ENCODE results near the gene DDC.

DDC gene

GRCh38 chr7:50598460-50599343, 33.5 kb upstream of the DDC start:
- H3K36me3 ChIP-seq (ENCODE audit: control insufficient read depth in 5 of 5, insufficient read depth in 5 of 5, low read length in 5 of 5), result peaks cover 3 to 61% (median 51%) of the 10 kb centered on the region in 5 donors

GRCh38 chr7:50596484-50596883, 31.3 kb upstream of the DDC start:
- Histone ChIP-seq H3K27me3 (ENCODE audit: control insufficient read depth in 5 of 5, insufficient read depth in 4 of 5, low read length in 5 of 5) (no peaks in the 10 kb centered on the region), H3K4me3 (ENCODE audit: low read depth in 1 of 5, low read length in 5 of 5) (no peak overlapping the region), H3K9ac (ENCODE audit: low read length in 5 of 5) (no peak overlapping the region), H3K36me3 (ENCODE audit: control insufficient read depth in 5 of 5, insufficient read depth in 5 of 5, low read length in 5 of 5) (peaks cover 2 to 69% (median 51%) of the 10 kb centered on the region in 5 donors), H3K4me1 (ENCODE audit: control insufficient read depth in 5 of 5, insufficient read depth in 5 of 5, low read length in 5 of 5) (no peaks in the 10 kb centered on the region), H3K27ac (ENCODE audit: low read depth, low read length) (no peak overlapping the region), H3K9me3 (ENCODE audit: control insufficient read depth in 5 of 5, low read length in 5 of 5) (no peaks in the 10 kb centered on the region)

More at GRCh38 chr7:50598460-50599343, 33.5 kb upstream of the DDC start:
- Histone ChIP-seq H3K4me3 (ENCODE audit: low read depth in 1 of 5, low read length in 5 of 5) (no peak overlapping the region), H3K9me3 (ENCODE audit: control insufficient read depth in 5 of 5, low read length in 5 of 5) (no peaks in the 10 kb centered on the region), H3K27ac (ENCODE audit: low read depth, low read length) (no peak overlapping the region), H3K27me3 (ENCODE audit: control insufficient read depth in 5 of 5, insufficient read depth in 4 of 5, low read length in 5 of 5) (no peaks in the 10 kb centered on the region), H3K4me1 (ENCODE audit: control insufficient read depth in 5 of 5, insufficient read depth in 5 of 5, low read length in 5 of 5) (no peaks in the 10 kb centered on the region), H3K9ac (ENCODE audit: low read length in 5 of 5) (no peak overlapping the region)

- Histone ChIP-seq H3K36me3 (ENCODE audit: control insufficient read depth in 5 of 5, insufficient read depth in 5 of 5, low read length in 5 of 5) (peaks cover 2 to 65% (median 46%) of the 10 kb centered on the region in 5 donors), H3K27me3 (ENCODE audit: control insufficient read depth in 5 of 5, insufficient read depth in 4 of 5, low read length in 5 of 5) (no peaks in the 10 kb centered on the region), H3K27ac (ENCODE audit: low read depth, low read length) (no peak overlapping the region), H3K9me3 (ENCODE audit: control insufficient read depth in 5 of 5, low read length in 5 of 5) (no peaks in the 10 kb centered on the region), H3K9ac (ENCODE audit: low read length in 5 of 5) (no peak overlapping the region), H3K4me3 (ENCODE audit: low read depth in 1 of 5, low read length in 5 of 5) (no peak overlapping the region), H3K4me1 (ENCODE audit: control insufficient read depth in 5 of 5, insufficient read depth in 5 of 5, low read length in 5 of 5) (no peaks in the 10 kb centered on the region)
Measured at GRCh38 chr7:50595491-50596102, 30.4 kb upstream of the DDC start.

GRCh38 chr7:50594734-50595485, 29.7 kb upstream of the DDC start:
- no peak overlapping the region for H3K27ac ChIP-seq (ENCODE audit: low read depth, low read length)
- no peak overlapping the region for H3K4me3 ChIP-seq (ENCODE audit: low read depth in 1 of 5, low read length in 5 of 5)
- H3K9me3 ChIP-seq (ENCODE audit: control insufficient read depth in 5 of 5, low read length in 5 of 5), result no peaks in the 10 kb centered on the region
- peaks cover 2 to 63% (median 46%) of the 10 kb centered on the region in 5 donors for H3K36me3 ChIP-seq (ENCODE audit: control insufficient read depth in 5 of 5, insufficient read depth in 5 of 5, low read length in 5 of 5)
- no peaks in the 10 kb centered on the region for H3K4me1 ChIP-seq (ENCODE audit: control insufficient read depth in 5 of 5, insufficient read depth in 5 of 5, low read length in 5 of 5)
- H3K27me3 ChIP-seq (ENCODE audit: control insufficient read depth in 5 of 5, insufficient read depth in 4 of 5, low read length in 5 of 5), result no peaks in the 10 kb centered on the region
- H3K9ac ChIP-seq (ENCODE audit: low read length in 5 of 5), result no peak overlapping the region

GRCh38 chr7:50594136-50594535, 28.9 kb upstream of the DDC start:
- Histone ChIP-seq H3K9me3 (ENCODE audit: control insufficient read depth in 5 of 5, low read length in 5 of 5) (no peaks in the 10 kb centered on the region), H3K9ac (ENCODE audit: low read length in 5 of 5) (no peak overlapping the region), H3K27me3 (ENCODE audit: control insufficient read depth in 5 of 5, insufficient read depth in 4 of 5, low read length in 5 of 5) (no peaks in the 10 kb centered on the region), H3K4me1 (ENCODE audit: control insufficient read depth in 5 of 5, insufficient read depth in 5 of 5, low read length in 5 of 5) (no peaks in the 10 kb centered on the region), H3K27ac (ENCODE audit: low read depth, low read length) (no peak overlapping the region), H3K4me3 (ENCODE audit: low read depth in 1 of 5, low read length in 5 of 5) (no peak overlapping the region), H3K36me3 (ENCODE audit: control insufficient read depth in 5 of 5, insufficient read depth in 5 of 5, low read length in 5 of 5) (peaks cover 2 to 56% (median 42%) of the 10 kb centered on the region in 5 donors)

GRCh38 chr7:50592940-50593339, 27.7 kb upstream of the DDC start:
- Histone ChIP-seq H3K27me3 (ENCODE audit: control insufficient read depth in 5 of 5, insufficient read depth in 4 of 5, low read length in 5 of 5) (no peaks in the 10 kb centered on the region), H3K9ac (ENCODE audit: low read length in 5 of 5) (no peak overlapping the region), H3K36me3 (ENCODE audit: control insufficient read depth in 5 of 5, insufficient read depth in 5 of 5, low read length in 5 of 5) (peaks cover 2 to 44% (median 31%) of the 10 kb centered on the region in 5 donors), H3K4me3 (ENCODE audit: low read depth in 1 of 5, low read length in 5 of 5) (no peak overlapping the region), H3K27ac (ENCODE audit: low read depth, low read length) (no peak overlapping the region), H3K4me1 (ENCODE audit: control insufficient read depth in 5 of 5, insufficient read depth in 5 of 5, low read length in 5 of 5) (no peaks in the 10 kb centered on the region), H3K9me3 (ENCODE audit: control insufficient read depth in 5 of 5, low read length in 5 of 5) (no peaks in the 10 kb centered on the region)

- Histone ChIP-seq H3K9ac (ENCODE audit: low read length in 5 of 5) (no peak overlapping the region), H3K4me1 (ENCODE audit: control insufficient read depth in 5 of 5, insufficient read depth in 5 of 5, low read length in 5 of 5) (no peaks in the 10 kb centered on the region), H3K36me3 (ENCODE audit: control insufficient read depth in 5 of 5, insufficient read depth in 5 of 5, low read length in 5 of 5) (peaks cover 2 to 35% (median 25%) of the 10 kb centered on the region in 5 donors), H3K27ac (ENCODE audit: low read depth, low read length) (no peak overlapping the region), H3K27me3 (ENCODE audit: control insufficient read depth in 5 of 5, insufficient read depth in 4 of 5, low read length in 5 of 5) (no peaks in the 10 kb centered on the region), H3K9me3 (ENCODE audit: control insufficient read depth in 5 of 5, low read length in 5 of 5) (no peaks in the 10 kb centered on the region), H3K4me3 (ENCODE audit: low read depth in 1 of 5, low read length in 5 of 5) (no peak overlapping the region)
Measured at GRCh38 chr7:50591480-50592438, 26.6 kb upstream of the DDC start.

GRCh38 chr7:50591098-50591479, 25.9 kb upstream of the DDC start:
- Histone ChIP-seq H3K27ac (ENCODE audit: low read depth, low read length) (no peak overlapping the region), H3K36me3 (ENCODE audit: control insufficient read depth in 5 of 5, insufficient read depth in 5 of 5, low read length in 5 of 5) (peaks cover 2 to 35% (median 25%) of the 10 kb centered on the region in 5 donors), H3K9me3 (ENCODE audit: control insufficient read depth in 5 of 5, low read length in 5 of 5) (no peaks in the 10 kb centered on the region), H3K4me3 (ENCODE audit: low read depth in 1 of 5, low read length in 5 of 5) (no peak overlapping the region), H3K4me1 (ENCODE audit: control insufficient read depth in 5 of 5, insufficient read depth in 5 of 5, low read length in 5 of 5) (no peaks in the 10 kb centered on the region), H3K27me3 (ENCODE audit: control insufficient read depth in 5 of 5, insufficient read depth in 4 of 5, low read length in 5 of 5) (no peaks in the 10 kb centered on the region), H3K9ac (ENCODE audit: low read length in 5 of 5) (no peak overlapping the region)

- H3K4me3 ChIP-seq (ENCODE audit: low read depth in 1 of 5, low read length in 5 of 5), result no peak overlapping the region
- H3K36me3 ChIP-seq (ENCODE audit: control insufficient read depth in 5 of 5, insufficient read depth in 5 of 5, low read length in 5 of 5), result peaks cover 2 to 35% (median 25%) of the 10 kb centered on the region in 5 donors
- no peaks in the 10 kb centered on the region for H3K27me3 ChIP-seq (ENCODE audit: control insufficient read depth in 5 of 5, insufficient read depth in 4 of 5, low read length in 5 of 5)
- H3K4me1 ChIP-seq (ENCODE audit: control insufficient read depth in 5 of 5, insufficient read depth in 5 of 5, low read length in 5 of 5), result no peaks in the 10 kb centered on the region
- no peak overlapping the region for H3K9ac ChIP-seq (ENCODE audit: low read length in 5 of 5)
- H3K9me3 ChIP-seq (ENCODE audit: control insufficient read depth in 5 of 5, low read length in 5 of 5), result no peaks in the 10 kb centered on the region
- H3K27ac ChIP-seq (ENCODE audit: low read depth, low read length), result no peak overlapping the region
Measured at GRCh38 chr7:50590535-50590934, 25.3 kb upstream of the DDC start.

All from subcutaneous abdominal adipose tissue (tissue), 5 donors.